Measurements from ENCODE around the gene ARHGAP11A. TPM values are rescaled to one million over a fixed set of nuclear protein-coding genes. Genes with fewer than 3 reads are reported as not detected.

Gene ARHGAP11A
- total and polyA plus RNA-seq, 3 experiments from 2014 or later: 3.6 to 106 (median 88.4) TPM

DNA sequence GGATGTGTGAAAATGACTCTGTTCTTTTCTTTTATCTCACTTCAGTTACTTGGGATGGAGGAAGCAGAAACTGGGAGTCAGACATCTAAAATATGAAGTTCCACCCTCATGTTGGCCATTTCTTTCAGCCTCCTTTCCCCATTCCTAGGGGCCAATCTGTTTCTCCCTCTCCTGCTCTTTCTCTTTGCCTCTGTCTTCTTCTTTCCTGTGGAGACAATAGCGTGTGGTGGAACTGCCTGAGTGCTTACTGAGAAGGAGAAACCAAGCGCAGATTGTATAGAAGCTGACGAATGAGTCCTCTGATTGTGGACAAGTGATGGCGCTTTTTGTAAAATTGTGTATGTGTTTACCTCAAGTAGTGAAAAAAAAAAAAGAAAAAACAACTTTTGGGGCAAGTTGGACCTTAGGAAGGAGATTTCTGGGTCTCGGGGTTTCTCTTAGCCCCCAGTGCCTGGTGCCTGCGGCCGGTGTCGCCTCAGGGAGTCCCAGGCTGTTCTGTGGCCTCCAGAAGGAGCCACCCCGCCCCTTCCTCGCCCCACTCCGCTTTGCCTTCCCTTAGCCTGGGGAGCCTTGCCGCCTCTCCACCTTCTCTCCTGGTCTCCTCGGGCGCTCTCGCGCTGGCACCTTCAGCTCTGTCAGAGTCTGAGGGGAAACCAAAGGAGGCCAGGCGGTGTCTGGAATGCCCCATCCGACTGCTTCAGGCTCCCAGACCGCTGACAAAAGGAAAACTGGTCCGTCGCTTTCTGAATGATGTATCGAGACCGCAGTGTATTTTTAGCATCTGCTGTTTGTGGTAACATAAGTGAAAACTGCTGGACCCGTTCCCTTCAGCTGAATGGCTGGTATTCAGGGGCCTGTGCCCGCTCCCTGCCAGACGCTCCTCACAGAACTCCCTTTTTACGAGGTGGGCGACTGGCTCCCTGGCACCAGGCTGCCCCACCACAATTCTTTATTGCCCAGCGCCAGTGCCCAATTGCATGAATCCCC, 56.3 kb downstream of the ARHGAP11A start:
- POLR2A ChIA-PET: no interaction called here

GRCh38 chr15:32674681-32675080, 59.4 kb downstream of the ARHGAP11A start:
- ChIA-PET POLR2A (no interaction called here), CTCF (interaction anchor here (0.6 kb wide), 1 partner anchor 1553 kb away, joined by 3 read pairs; no protein-coding TSS in a partner anchor)
- H3K4me3 Mint-ChIP-seq: no peak overlapping the region

More for the DNA sequence above, 56.3 kb downstream of the ARHGAP11A start:
- no peak for DNase-seq
- no peaks in the 10 kb centered on the region for H3K9me3 Mint-ChIP-seq
- no peaks in the 10 kb centered on the region for H3K4me1 Mint-ChIP-seq
- peaks cover 0 to 2% (median 0%) of the 10 kb centered on the region in 3 donors for H3K36me3 Mint-ChIP-seq
- H3K36me3 ChIP-seq (ENCODE audit: insufficient read depth, low read length): no peaks in the 10 kb centered on the region
- H3K4me1 ChIP-seq (ENCODE audit: insufficient read depth, low read length): no peaks in the 10 kb centered on the region
- no peaks in the 10 kb centered on the region for H3K27me3 ChIP-seq (ENCODE audit: insufficient read depth, low read length, poor library complexity, severe bottlenecking)
- H3K9me3 ChIP-seq (ENCODE audit: low read length): no peaks in the 10 kb centered on the region
- CTCF ChIA-PET: interaction anchor here (0.7 to 1.2 kb wide), 2 partner anchors 10 to 12 kb away, joined by 3 read pairs; no protein-coding TSS in a partner anchor
- H3K27ac Mint-ChIP-seq: no peak overlapping the region
- no peak overlapping the region for H3K4me3 ChIP-seq (ENCODE audit: low read length)
- H3K27me3 Mint-ChIP-seq: no peaks in the 10 kb centered on the region
- H3K4me3 Mint-ChIP-seq: no peak overlapping the region
- H3K27ac ChIP-seq (ENCODE audit: low read depth, low read length): no peak overlapping the region

DNA sequence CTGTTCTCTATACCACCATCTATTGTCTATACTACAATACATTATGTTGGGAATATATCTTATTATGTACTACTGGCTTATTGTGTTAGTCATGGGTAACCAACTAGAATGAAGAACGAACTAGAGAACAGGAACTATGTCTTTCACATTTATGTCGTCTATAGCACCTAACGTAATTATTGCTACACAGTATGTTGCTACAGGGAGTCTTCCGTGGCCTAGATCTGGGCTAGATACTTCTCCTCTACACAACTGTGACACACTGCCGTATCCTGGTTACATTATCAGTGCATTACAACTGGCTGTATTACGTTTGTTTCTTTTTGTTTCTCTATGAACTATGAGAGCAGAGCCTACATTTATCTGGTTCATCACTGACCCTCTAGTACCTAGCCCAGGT, 60.2 kb downstream of the ARHGAP11A start:
- H3K36me3 ChIP-seq (ENCODE audit: insufficient read depth, low read length): no peaks in the 10 kb centered on the region
- Mint-ChIP-seq H3K9me3 (no peaks in the 10 kb centered on the region), H3K4me1 (no peaks in the 10 kb centered on the region), H3K27me3 (no peaks in the 10 kb centered on the region), H3K4me3 (no peak overlapping the region), H3K36me3 (peaks cover 0 to 2% (median 0%) of the 10 kb centered on the region in 3 donors), H3K27ac (no peak overlapping the region)
- H3K27me3 ChIP-seq (ENCODE audit: insufficient read depth, low read length, poor library complexity, severe bottlenecking): no peaks in the 10 kb centered on the region
- no peak for DNase-seq
- ChIA-PET POLR2A (no interaction called here), CTCF (no interaction called here)
- H3K9me3 ChIP-seq (ENCODE audit: low read length): no peaks in the 10 kb centered on the region
- no peaks in the 10 kb centered on the region for H3K4me1 ChIP-seq (ENCODE audit: insufficient read depth, low read length)
- no peak overlapping the region for H3K4me3 ChIP-seq (ENCODE audit: low read length)
- no peak overlapping the region for H3K27ac ChIP-seq (ENCODE audit: low read depth, low read length)

More at GRCh38 chr15:32674681-32675080, 59.4 kb downstream of the ARHGAP11A start:
- no peaks in the 10 kb centered on the region for H3K4me1 ChIP-seq (ENCODE audit: insufficient read depth, low read length)
- H3K27me3 ChIP-seq (ENCODE audit: insufficient read depth, low read length, poor library complexity, severe bottlenecking): no peaks in the 10 kb centered on the region
- Mint-ChIP-seq H3K9me3 (no peaks in the 10 kb centered on the region), H3K27me3 (no peaks in the 10 kb centered on the region), H3K27ac (no peak overlapping the region), H3K4me1 (no peaks in the 10 kb centered on the region), H3K36me3 (peaks cover 0 to 2% (median 0%) of the 10 kb centered on the region in 3 donors)
- DNase-seq: no peak
- no peaks in the 10 kb centered on the region for H3K36me3 ChIP-seq (ENCODE audit: insufficient read depth, low read length)
- H3K4me3 ChIP-seq (ENCODE audit: low read length): no peak overlapping the region
- H3K27ac ChIP-seq (ENCODE audit: low read depth, low read length): no peak overlapping the region
- H3K9me3 ChIP-seq (ENCODE audit: low read length): no peaks in the 10 kb centered on the region

DNA sequence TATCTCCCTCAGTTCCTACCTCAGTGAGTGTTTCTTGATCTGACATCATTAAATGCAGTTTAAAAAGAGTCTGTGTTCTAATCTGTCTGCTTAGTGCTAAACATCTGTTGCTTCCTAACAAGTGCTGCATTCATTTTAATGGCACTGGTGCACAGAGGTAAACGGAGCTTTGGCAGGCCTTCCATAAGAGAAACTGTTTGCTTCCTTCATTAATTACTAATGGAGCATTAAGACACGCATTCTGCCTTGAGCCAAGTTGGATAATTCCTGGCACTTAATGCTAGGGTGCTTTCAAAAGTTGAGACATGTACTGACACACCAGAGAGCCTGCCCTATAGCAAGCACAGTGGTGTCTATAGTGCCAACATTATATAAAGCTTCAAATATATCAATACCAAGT, 60.9 kb downstream of the ARHGAP11A start:
- Histone ChIP-seq H3K36me3 (ENCODE audit: insufficient read depth, low read length) (no peaks in the 10 kb centered on the region), H3K9me3 (ENCODE audit: low read length) (no peaks in the 10 kb centered on the region), H3K27me3 (ENCODE audit: insufficient read depth, low read length, poor library complexity, severe bottlenecking) (no peaks in the 10 kb centered on the region), H3K4me3 (ENCODE audit: low read length) (no peak overlapping the region), H3K27ac (ENCODE audit: low read depth, low read length) (no peak overlapping the region), H3K4me1 (ENCODE audit: insufficient read depth, low read length) (no peaks in the 10 kb centered on the region)
- Mint-ChIP-seq H3K27me3 (no peaks in the 10 kb centered on the region), H3K4me3 (no peak overlapping the region), H3K9me3 (no peaks in the 10 kb centered on the region), H3K36me3 (peaks cover 0 to 2% (median 0%) of the 10 kb centered on the region in 3 donors), H3K4me1 (no peaks in the 10 kb centered on the region), H3K27ac (no peak overlapping the region)
- CTCF ChIA-PET: no interaction called here
- DNase-seq: no peak
- POLR2A ChIA-PET: no interaction called here

DNA sequence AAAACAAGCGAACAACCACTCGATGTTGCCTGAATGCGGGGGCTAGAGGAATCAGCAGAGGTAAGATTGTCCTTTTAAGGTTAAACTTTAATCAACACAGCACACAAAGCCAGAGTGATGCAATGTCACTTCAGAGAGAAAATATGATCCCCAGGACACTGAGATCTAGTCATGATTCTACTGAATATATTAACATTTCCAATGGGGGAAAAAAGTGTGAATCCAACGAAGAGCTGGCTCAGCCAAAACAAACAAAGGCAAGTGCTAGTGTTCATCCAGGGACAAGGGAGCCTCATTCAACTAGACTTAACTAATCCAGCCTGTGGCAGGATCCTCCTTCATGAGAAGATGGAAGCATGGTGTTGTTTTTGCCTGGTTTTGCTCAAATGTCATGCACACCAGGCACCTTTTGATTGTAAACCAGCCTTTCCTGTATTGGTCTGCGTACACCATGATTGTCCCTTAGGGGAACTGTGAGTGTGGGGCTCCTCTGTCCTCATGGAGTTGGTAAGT, 62.0 kb downstream of the ARHGAP11A start:
- no peak for DNase-seq
- Mint-ChIP-seq H3K9me3 (no peaks in the 10 kb centered on the region), H3K4me1 (no peaks in the 10 kb centered on the region), H3K36me3 (peaks cover 0 to 2% (median 0%) of the 10 kb centered on the region in 3 donors), H3K27me3 (no peaks in the 10 kb centered on the region), H3K27ac (no peak overlapping the region), H3K4me3 (no peak overlapping the region)
- no peaks in the 10 kb centered on the region for H3K4me1 ChIP-seq (ENCODE audit: insufficient read depth, low read length)
- ChIA-PET POLR2A (no interaction called here), CTCF (no interaction called here)
- no peak overlapping the region for H3K4me3 ChIP-seq (ENCODE audit: low read length)
- no peak overlapping the region for H3K27ac ChIP-seq (ENCODE audit: low read depth, low read length)
- no peaks in the 10 kb centered on the region for H3K27me3 ChIP-seq (ENCODE audit: insufficient read depth, low read length, poor library complexity, severe bottlenecking)
- no peaks in the 10 kb centered on the region for H3K36me3 ChIP-seq (ENCODE audit: insufficient read depth, low read length)
- H3K9me3 ChIP-seq (ENCODE audit: low read length): no peaks in the 10 kb centered on the region

DNA sequence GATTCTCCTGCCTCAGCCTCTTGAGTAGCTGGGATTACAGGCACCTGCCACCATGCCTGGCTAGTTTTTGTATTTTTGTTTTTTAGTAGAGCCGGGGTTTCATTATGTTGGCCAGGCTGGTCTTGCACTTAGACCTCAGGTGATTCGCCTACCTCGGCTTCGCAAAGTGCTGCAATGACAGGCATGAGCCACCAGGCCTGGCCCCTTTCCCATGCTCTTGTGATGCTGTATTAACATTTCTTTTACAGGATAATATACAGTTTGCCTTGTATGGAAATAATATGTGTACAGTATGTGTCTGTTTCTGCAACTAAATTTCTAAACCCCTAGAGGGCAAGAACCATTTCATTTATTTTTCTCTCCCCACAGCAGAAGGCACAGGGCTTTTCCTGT, 64.0 kb downstream of the ARHGAP11A start:
- H3K27me3 ChIP-seq (ENCODE audit: insufficient read depth, low read length, poor library complexity, severe bottlenecking): no peaks in the 10 kb centered on the region
- no peak for DNase-seq
- Mint-ChIP-seq H3K27me3 (no peaks in the 10 kb centered on the region), H3K27ac (no peak overlapping the region), H3K4me3 (no peak overlapping the region), H3K4me1 (no peaks in the 10 kb centered on the region), H3K9me3 (no peaks in the 10 kb centered on the region), H3K36me3 (no peaks in the 10 kb centered on the region)
- H3K36me3 ChIP-seq (ENCODE audit: insufficient read depth, low read length): no peaks in the 10 kb centered on the region
- no peaks in the 10 kb centered on the region for H3K9me3 ChIP-seq (ENCODE audit: low read length)
- H3K27ac ChIP-seq (ENCODE audit: low read depth, low read length): no peak overlapping the region
- H3K4me1 ChIP-seq (ENCODE audit: insufficient read depth, low read length): no peaks in the 10 kb centered on the region
- POLR2A ChIA-PET: no interaction called here
- no peak overlapping the region for H3K4me3 ChIP-seq (ENCODE audit: low read length)
- CTCF ChIA-PET: no interaction called here

DNA sequence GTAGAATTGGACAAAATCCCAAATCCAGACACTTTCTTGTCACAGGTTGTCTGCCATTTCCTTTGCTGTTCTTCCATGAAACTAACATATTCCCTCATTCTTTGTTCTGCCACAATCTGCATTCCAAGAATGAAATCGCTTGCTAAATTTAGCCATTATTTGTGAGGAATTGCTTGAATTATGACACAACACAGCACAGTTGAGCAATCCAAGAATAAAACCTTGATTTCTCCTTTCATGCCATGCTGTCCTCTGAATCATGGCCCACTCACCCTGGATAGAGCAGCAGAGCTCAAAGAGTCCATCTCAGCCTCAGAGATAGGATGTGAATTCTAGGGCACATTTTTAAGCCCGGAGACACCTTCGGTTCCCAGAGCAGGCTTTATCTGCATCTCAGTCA, 67.3 kb downstream of the ARHGAP11A start:
- H3K4me1 ChIP-seq (ENCODE audit: insufficient read depth, low read length): no peaks in the 10 kb centered on the region
- H3K27ac ChIP-seq (ENCODE audit: low read depth, low read length): no peak overlapping the region
- Mint-ChIP-seq H3K9me3 (peaks cover 0 to 3% (median 0%) of the 10 kb centered on the region in 5 donors), H3K36me3 (no peaks in the 10 kb centered on the region), H3K27me3 (no peaks in the 10 kb centered on the region), H3K4me3 (no peak overlapping the region), H3K4me1 (no peaks in the 10 kb centered on the region), H3K27ac (no peak overlapping the region)
- ChIA-PET CTCF (interaction anchor here (2.1 kb wide), 1 partner anchor 20 kb away, joined by 6 read pairs; no protein-coding TSS in a partner anchor), POLR2A (no interaction called here)
- no peaks in the 10 kb centered on the region for H3K27me3 ChIP-seq (ENCODE audit: insufficient read depth, low read length, poor library complexity, severe bottlenecking)
- H3K36me3 ChIP-seq (ENCODE audit: insufficient read depth, low read length): no peaks in the 10 kb centered on the region
- no peaks in the 10 kb centered on the region for H3K9me3 ChIP-seq (ENCODE audit: low read length)
- DNase-seq: no peak
- no peak overlapping the region for H3K4me3 ChIP-seq (ENCODE audit: low read length)

- H3K27ac Mint-ChIP-seq: no peak overlapping the region
- H3K9me3 Mint-ChIP-seq: peaks cover 0 to 3% (median 0%) of the 10 kb centered on the region in 5 donors
- Histone ChIP-seq H3K36me3 (ENCODE audit: insufficient read depth, low read length) (no peaks in the 10 kb centered on the region), H3K27ac (ENCODE audit: low read depth, low read length) (no peak overlapping the region), H3K27me3 (ENCODE audit: insufficient read depth, low read length, poor library complexity, severe bottlenecking) (no peaks in the 10 kb centered on the region), H3K4me1 (ENCODE audit: insufficient read depth, low read length) (no peaks in the 10 kb centered on the region), H3K4me3 (ENCODE audit: low read length) (no peak overlapping the region), H3K9me3 (ENCODE audit: low read length) (no peaks in the 10 kb centered on the region)
- H3K27me3 Mint-ChIP-seq: no peaks in the 10 kb centered on the region
- H3K4me3 Mint-ChIP-seq: no peak overlapping the region
- CTCF ChIA-PET: interaction anchor here (2.1 kb wide), 1 partner anchor 21 kb away, joined by 6 read pairs; no protein-coding TSS in a partner anchor
- no peak for DNase-seq
- POLR2A ChIA-PET: no interaction called here
- no peaks in the 10 kb centered on the region for H3K36me3 Mint-ChIP-seq
- no peaks in the 10 kb centered on the region for H3K4me1 Mint-ChIP-seq
Observed at GRCh38 chr15:32682977-32683630, 67.8 kb downstream of the ARHGAP11A start.
